CD4-positive, alpha-beta memory T cell (primary cell): Measurements from ENCODE around the gene SAMD11. TPM values are rescaled to one million over a fixed set of nuclear protein-coding genes. Genes with fewer than 3 reads are reported as not detected.

Experiments
- CTCF ChIA-PET: fragments of 350-600 bp; sonication (Branson Sonifier 250); formaldehyde crosslinking; loops from one replicate; lab custom pipeline; 2021; ENCODE audit warnings: inconsistent platforms; ENCODE audit not compliant: partially characterized antibody; lab: Charles Lee
- POLR2A ChIA-PET: fragments of 350-600 bp; sonication (Branson Sonifier 250); formaldehyde crosslinking; loops from one replicate; lab custom pipeline; 2021; ENCODE audit not compliant: partially characterized antibody; lab: Charles Lee
- DNase-seq, 5 donors: peaks; one replicate each; pipeline versions ENCODE4 v3.0.0 to v3.0.0-alpha.2; 2020 to 2022; ENCODE audit warnings: mixed read lengths in 1 of 5
- H3K27ac ChIP-seq: one replicate; pipeline ENCODE4 v1.7.0; 2013; ENCODE audit warnings: low read depth, low read length
- H3K27me3 ChIP-seq: 2 replicates; pipeline ENCODE4 v1.7.0; 2013; ENCODE audit warnings: mild to moderate bottlenecking, low read length, moderate library complexity; ENCODE audit not compliant: insufficient read depth
- H3K36me3 ChIP-seq: 2 replicates; pipeline ENCODE4 v1.7.0; 2013; ENCODE audit warnings: mild to moderate bottlenecking, low read length, moderate library complexity; ENCODE audit not compliant: insufficient read depth
- H3K4me1 ChIP-seq: 2 replicates; pipeline ENCODE4 v1.7.0; 2013; ENCODE audit warnings: mild to moderate bottlenecking, low read length, moderate library complexity; ENCODE audit not compliant: insufficient read depth
- H3K4me3 ChIP-seq, 2 donors: one replicate each; pipeline ENCODE4 v1.7.0; 2013; ENCODE audit warnings: low read length in 2 of 2, mild to moderate bottlenecking in 1 of 2
- H3K9me3 ChIP-seq, 2 donors: one replicate each; pipeline ENCODE4 v1.7.0; 2013; ENCODE audit warnings: low read length in 2 of 2, control low read depth in 1 of 2; ENCODE audit not compliant: control insufficient read depth in 1 of 2
- H3K27ac Mint-ChIP-seq, 7 donors: one replicate each; pipeline ENCODE4 v1.8.0; 2020 to 2021; ENCODE audit warnings: mixed read lengths in 7 of 7, mild to moderate bottlenecking in 6 of 7, inconsistent platforms in 3 of 7, moderate library complexity in 3 of 7
- H3K27me3 Mint-ChIP-seq, 2 donors: one replicate each; pipeline ENCODE4 v1.8.0; 2020 to 2021; ENCODE audit warnings: mixed read lengths in 2 of 2
- H3K36me3 Mint-ChIP-seq, 2 donors: one replicate each; pipeline ENCODE4 v1.8.0; 2020 to 2021; ENCODE audit warnings: mixed read lengths in 2 of 2, inconsistent platforms in 1 of 2, mild to moderate bottlenecking in 1 of 2
- H3K4me1 Mint-ChIP-seq, 4 donors: one replicate each; pipeline ENCODE4 v1.8.0; 2020 to 2021; ENCODE audit warnings: mixed read lengths in 4 of 4, mild to moderate bottlenecking in 1 of 4
- H3K4me3 Mint-ChIP-seq, 8 donors: one replicate each; pipeline ENCODE4 v1.8.0; 2020 to 2021; ENCODE audit warnings: mixed read lengths in 8 of 8, mild to moderate bottlenecking in 7 of 8, moderate library complexity in 6 of 8, inconsistent platforms in 3 of 8
- H3K9me3 Mint-ChIP-seq, 8 donors: one replicate each; pipeline ENCODE4 v1.8.0; 2020 to 2021; ENCODE audit warnings: mixed read lengths in 8 of 8, mild to moderate bottlenecking in 5 of 8, inconsistent platforms in 3 of 8, moderate library complexity in 1 of 8
- intact Hi-C: fragments of 100-400 bp; cut with micrococcal nuclease; formaldehyde crosslinking; loops from one replicate; pipeline ENCODE4 v1.15.1; 2023
- polyA plus RNA-seq, 2 donors: library from polyadenylated mRNA; unstranded; fragments of 300-500 nt; fragmentation: Illumina TruSeq; gene quantifications; one replicate each; pipeline ENCODE4 v1.2.3, GENCODE V29; 2021
- total RNA-seq, 2 experiments: library from RNA; stranded (reverse); gene quantifications; one replicate each; pipeline ENCODE4 v1.2.3, GENCODE V29; 2021

The SAMD11 gene
- total and polyA plus RNA-seq, 4 experiments from 2014 or later = 0.10 TPM; not detected in 3

- no peaks in the 10 kb centered on the region for H3K36me3 ChIP-seq
- peaks cover 13 to 20% of the 10 kb centered on the region in 2 donors for H3K27me3 Mint-ChIP-seq
- CTCF ChIA-PET = interaction anchor here (0.6 to 2.5 kb wide), 6 partner anchors 15 to 79 kb away, joined by 3 to 14 read pairs (median 7); partner anchors contain the start of genes NOC2L and PLEKHN1
- peak overlapping the region in 2 of 7 donors; percentile 72 to 85 for H3K27ac Mint-ChIP-seq
- H3K4me3 ChIP-seq = peak overlapping the region in 1 of 2 donors; percentile 13
- H3K27me3 ChIP-seq = no peaks in the 10 kb centered on the region
- H3K4me1 ChIP-seq = peaks cover 12% of the 10 kb centered on the region
- DNase-seq = peak in 2 of 5 donors; percentile 13 to 42
- intact Hi-C loops = no loop called here
- H3K4me3 Mint-ChIP-seq = peak overlapping the region; percentile 51 to 77 (median 65)
- H3K9me3 ChIP-seq = no peaks in the 10 kb centered on the region
- H3K9me3 Mint-ChIP-seq = peaks cover 0 to 4% (median 0%) of the 10 kb centered on the region in 8 donors
- H3K4me1 Mint-ChIP-seq = peaks cover 0 to 16% (median 7%) of the 10 kb centered on the region in 4 donors
- POLR2A ChIA-PET = interaction anchor here (1.2 to 1.7 kb wide), 3 partner anchors 65 to 78 kb away, joined by 3 to 6 read pairs (median 4); no protein-coding TSS in a partner anchor
- H3K27ac ChIP-seq = no peak overlapping the region
- H3K36me3 Mint-ChIP-seq = no peaks in the 10 kb centered on the region
Observed at GRCh38 chr1:905071-905749, 18.5 kb upstream of the SAMD11 start.

GRCh38 chr1:905811-906599, 17.7 kb upstream of the SAMD11 start:
- Histone ChIP-seq H3K9me3 (no peaks in the 10 kb centered on the region), H3K4me1 (peaks cover 12% of the 10 kb centered on the region), H3K36me3 (no peaks in the 10 kb centered on the region), H3K4me3 (no peak overlapping the region), H3K27me3 (no peaks in the 10 kb centered on the region), H3K27ac (no peak overlapping the region)
- peak overlapping the region in 4 of 8 donors; percentile 35 to 58 (median 41) for H3K4me3 Mint-ChIP-seq
- CTCF ChIA-PET = interaction anchor here (2.0 to 2.5 kb wide), 3 partner anchors 53 to 78 kb away, joined by 7 read pairs; partner anchors contain the start of genes NOC2L and PLEKHN1
- peaks cover 0 to 14% (median 7%) of the 10 kb centered on the region in 4 donors for H3K4me1 Mint-ChIP-seq
- DNase-seq = no peak
- H3K36me3 Mint-ChIP-seq = no peaks in the 10 kb centered on the region
- intact Hi-C loops = no loop called here
- POLR2A ChIA-PET = interaction anchor here (1.2 to 1.7 kb wide), 3 partner anchors 65 to 77 kb away, joined by 3 to 6 read pairs (median 4); no protein-coding TSS in a partner anchor
- H3K27me3 Mint-ChIP-seq = peaks cover 13 to 23% of the 10 kb centered on the region in 2 donors
- H3K9me3 Mint-ChIP-seq = peaks cover 0 to 4% (median 0%) of the 10 kb centered on the region in 8 donors
- H3K27ac Mint-ChIP-seq = peak overlapping the region in 1 of 7 donors; percentile 72

DNA sequence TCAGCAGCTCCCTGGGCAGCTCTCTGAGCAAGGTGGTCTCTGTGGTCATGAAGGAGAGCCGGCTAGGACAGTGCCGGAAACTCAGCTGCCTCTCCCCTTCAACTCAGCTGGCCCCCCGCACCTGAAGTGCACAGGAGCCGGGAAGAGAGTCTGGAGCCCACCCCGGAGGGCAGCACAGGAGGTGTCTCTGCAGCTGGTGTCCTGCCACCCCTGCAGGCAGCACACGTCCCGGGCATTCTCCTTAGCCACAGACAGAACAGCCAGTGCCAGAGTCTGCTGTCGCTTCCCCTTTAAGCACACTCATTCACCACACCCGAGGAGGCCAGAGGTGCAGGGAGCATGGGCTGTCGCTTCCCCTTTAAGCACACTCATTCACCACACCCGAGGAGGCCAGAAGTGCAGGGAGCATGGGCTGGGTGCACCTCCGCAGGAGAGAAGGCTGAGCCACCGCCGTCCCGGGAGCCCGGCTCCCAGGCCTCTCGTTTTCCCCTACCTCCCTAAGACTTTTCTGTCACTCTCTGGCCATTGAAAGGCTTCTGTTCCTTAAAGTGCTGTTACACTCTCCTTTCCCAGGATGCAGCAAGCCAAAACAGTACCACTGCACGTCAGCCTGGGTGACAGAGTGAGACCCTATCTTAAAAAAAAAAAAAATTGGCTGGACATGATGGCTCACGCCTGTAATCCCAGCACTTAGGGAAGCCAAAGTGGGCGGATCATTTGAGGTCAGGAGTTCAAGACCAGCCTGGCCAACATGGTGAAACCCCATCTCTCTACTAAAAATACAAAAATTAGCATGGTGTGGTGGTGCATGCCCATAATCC, 16.9 kb upstream of the SAMD11 start:
- peak overlapping the region in 2 of 8 donors; percentile 46 to 51 for H3K4me3 Mint-ChIP-seq
- ChIA-PET CTCF (interaction anchor here (2.0 to 2.5 kb wide), 3 partner anchors 52 to 77 kb away, joined by 7 read pairs; partner anchors contain the start of genes NOC2L and PLEKHN1), POLR2A (no interaction called here)
- H3K27me3 ChIP-seq = no peaks in the 10 kb centered on the region
- intact Hi-C loops = no loop called here
- no peaks in the 10 kb centered on the region for H3K36me3 ChIP-seq
- peaks cover 12% of the 10 kb centered on the region for H3K4me1 ChIP-seq
- no peak overlapping the region for H3K27ac ChIP-seq
- H3K4me1 Mint-ChIP-seq = peaks cover 0 to 14% (median 7%) of the 10 kb centered on the region in 4 donors
- H3K4me3 ChIP-seq = no peak overlapping the region
- H3K27me3 Mint-ChIP-seq = peaks cover 19 to 25% of the 10 kb centered on the region in 2 donors
- DNase-seq = no peak
- peak overlapping the region in 1 of 7 donors; percentile 68 for H3K27ac Mint-ChIP-seq
- peaks cover 0 to 4% (median 0%) of the 10 kb centered on the region in 8 donors for H3K9me3 Mint-ChIP-seq
- H3K9me3 ChIP-seq = no peaks in the 10 kb centered on the region
- no peaks in the 10 kb centered on the region for H3K36me3 Mint-ChIP-seq

DNA sequence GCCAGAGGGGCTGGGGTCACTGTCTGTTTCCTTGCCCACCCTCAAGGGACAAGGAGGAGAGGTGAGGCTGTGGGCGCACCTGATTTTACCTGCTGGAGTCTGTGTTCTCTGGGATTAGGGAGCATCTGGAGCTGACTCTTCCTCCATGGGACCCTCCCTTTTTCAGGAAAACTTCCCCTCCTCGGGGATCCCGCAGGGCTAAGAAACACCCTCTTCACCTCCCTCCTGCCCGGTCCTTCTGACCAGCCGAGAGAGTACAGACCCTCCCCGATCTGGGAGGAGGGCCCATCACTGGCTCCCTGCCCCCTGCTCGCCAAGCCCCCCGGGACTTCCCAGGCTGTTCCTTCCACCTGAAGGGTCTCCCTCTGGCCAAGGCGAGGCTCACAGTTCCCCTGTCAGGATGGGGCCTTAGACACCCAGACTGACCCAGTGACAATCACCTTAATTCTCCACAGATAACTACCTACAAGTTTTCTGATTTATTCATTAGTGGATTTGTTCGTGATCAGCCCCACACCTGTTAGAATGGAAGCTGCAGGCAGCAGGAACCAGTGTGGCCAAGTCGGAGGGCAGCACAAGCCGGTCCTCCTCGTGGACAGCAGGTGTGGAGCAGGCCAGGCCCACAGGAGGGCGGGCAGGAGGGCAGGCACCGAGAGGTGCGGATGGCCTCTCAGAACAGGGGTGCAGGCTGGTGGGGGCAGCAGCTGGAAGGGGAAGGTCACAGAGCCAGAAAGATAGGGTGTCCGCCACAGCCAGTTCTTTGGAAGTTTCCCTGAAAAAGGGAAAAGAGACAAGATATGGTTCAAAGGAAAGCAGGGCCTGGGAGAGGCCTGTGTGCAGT, 15.9 kb upstream of the SAMD11 start:
- no peaks in the 10 kb centered on the region for H3K36me3 Mint-ChIP-seq
- DNase-seq = no peak
- peaks cover 25 to 30% of the 10 kb centered on the region in 2 donors for H3K27me3 Mint-ChIP-seq
- Histone ChIP-seq H3K4me3 (no peak overlapping the region), H3K9me3 (no peaks in the 10 kb centered on the region), H3K36me3 (no peaks in the 10 kb centered on the region), H3K4me1 (peaks cover 12% of the 10 kb centered on the region), H3K27me3 (no peaks in the 10 kb centered on the region), H3K27ac (no peak overlapping the region)
- H3K4me1 Mint-ChIP-seq = peaks cover 3 to 18% (median 8%) of the 10 kb centered on the region in 4 donors
- intact Hi-C loops = no loop called here
- POLR2A ChIA-PET = no interaction called here
- CTCF ChIA-PET = no interaction called here
- no peak overlapping the region for H3K4me3 Mint-ChIP-seq
- peak overlapping the region in 1 of 7 donors; percentile 35 for H3K27ac Mint-ChIP-seq
- peaks cover 0 to 4% (median 0%) of the 10 kb centered on the region in 8 donors for H3K9me3 Mint-ChIP-seq

GRCh38 chr1:908661-909060, 15.1 kb upstream of the SAMD11 start:
- POLR2A ChIA-PET = no interaction called here
- Mint-ChIP-seq H3K9me3 (peaks cover 0 to 4% (median 0%) of the 10 kb centered on the region in 8 donors), H3K4me1 (peaks cover 3 to 12% (median 8%) of the 10 kb centered on the region in 4 donors), H3K4me3 (no peak overlapping the region), H3K36me3 (no peaks in the 10 kb centered on the region), H3K27ac (no peak overlapping the region), H3K27me3 (peaks cover 26 to 28% of the 10 kb centered on the region in 2 donors)
- H3K27me3 ChIP-seq = no peaks in the 10 kb centered on the region
- DNase-seq = no peak
- CTCF ChIA-PET = no interaction called here
- intact Hi-C loops = no loop called here
- H3K27ac ChIP-seq = no peak overlapping the region
- H3K36me3 ChIP-seq = no peaks in the 10 kb centered on the region
- H3K4me3 ChIP-seq = no peak overlapping the region
- H3K9me3 ChIP-seq = no peaks in the 10 kb centered on the region
- H3K4me1 ChIP-seq = peaks cover 11% of the 10 kb centered on the region

- peak in 1 of 5 donors; percentile 42 for DNase-seq
Observed at GRCh38 chr1:909861-910310, 13.8 kb upstream of the SAMD11 start.

More at GRCh38 chr1:909861-910310, 13.8 kb upstream of the SAMD11 start:
- Mint-ChIP-seq H3K4me3 (no peak overlapping the region), H3K4me1 (peaks cover 3 to 11% (median 5%) of the 10 kb centered on the region in 4 donors), H3K27ac (no peak overlapping the region), H3K9me3 (peaks cover 0 to 4% (median 0%) of the 10 kb centered on the region in 8 donors), H3K36me3 (no peaks in the 10 kb centered on the region), H3K27me3 (peaks cover 26 to 28% of the 10 kb centered on the region in 2 donors)
- no peaks in the 10 kb centered on the region for H3K36me3 ChIP-seq
- intact Hi-C loops = no loop called here
- peaks cover 7% of the 10 kb centered on the region for H3K4me1 ChIP-seq
- ChIA-PET POLR2A (no interaction called here), CTCF (no interaction called here)
- no peaks in the 10 kb centered on the region for H3K27me3 ChIP-seq
- no peaks in the 10 kb centered on the region for H3K9me3 ChIP-seq
- H3K27ac ChIP-seq = no peak overlapping the region
- H3K4me3 ChIP-seq = no peak overlapping the region
